GM12878 (cell line): ENCODE results near the gene SMIM20. TPM values are rescaled to one million over a fixed set of nuclear protein-coding genes. Genes with fewer than 3 reads are reported as not detected.

Experiments
- ATAC-seq: fragments of 200-7000 bp; cut with Tn5 transposase; 3 replicates; pipeline ENCODE4 v1.9.1; 2020; ENCODE audit warnings: mild to moderate bottlenecking, moderate library complexity
- BruUV-seq: library from RNA; stranded (reverse); fragments of 400-500 nt; replicated peaks from 2 replicates; lab custom pipeline; 2021; lab: Mats Ljungman, UMichigan
- CTCF ChIA-PET: fragments of 300-600 bp; sonication (Branson Sonifier 250); formaldehyde crosslinking; extraction: SDS; loops from one replicate; lab custom pipeline; 2021; ENCODE audit warnings: inconsistent platforms; lab: Yijun Ruan, JAX
- POLR2A ChIA-PET: fragments of 350-600 bp; formaldehyde crosslinking; extraction: SDS; loops from one replicate; lab custom pipeline; 2021; ENCODE audit warnings: inconsistent platforms; lab: Charles Lee
- RAD21 ChIA-PET: fragments of 300-600 bp; sonication (Branson Sonifier 250); formaldehyde crosslinking; loops from one replicate; lab custom pipeline; 2023; ENCODE audit warnings: antibody characterized with exemption; ENCODE audit not compliant: unreplicated experiment; lab: Charles Lee
- SMC1A ChIA-PET: fragments of 300-600 bp; sonication (Branson Sonifier 250); formaldehyde crosslinking; loops from one replicate; lab custom pipeline; 2023; ENCODE audit not compliant: unreplicated experiment, uncharacterized antibody; lab: Charles Lee
- DNase-seq: peaks from one replicate; pipeline ENCODE4 v3.0.0-alpha.2; 2011; ENCODE audit warnings: low read depth, low spot score
- FAIRE-seq: peaks from 3 replicates; lab custom pipeline; 2011; peaks lifted over from hg19 to GRCh38; lab: Jason Lieb, UNC
- H2AFZ ChIP-seq: 2 replicates; pipeline ENCODE4 v1.6.0; 2011; ENCODE audit warnings: low read depth, low read length, control low read depth; ENCODE audit not compliant: control insufficient read depth
- H3K27ac ChIP-seq: 2 replicates; pipeline ENCODE4 v1.5.1; 2011; ENCODE audit warnings: control low read depth; ENCODE audit not compliant: control insufficient read depth, insufficient read depth
- H3K27me3 ChIP-seq, 2 experiments: replicated peaks in 1 of 2; 2 replicates each; pipeline versions ENCODE4 v1.6.0 to v1.6.1; 2011; ENCODE audit warnings: low read length in 1 of 2; ENCODE audit not compliant: control insufficient read depth in 2 of 2, insufficient read depth in 2 of 2
- H3K36me3 ChIP-seq, 2 experiments: 2 replicates each; pipeline ENCODE4 v1.5.1; 2011; ENCODE audit warnings: low read length in 1 of 2; ENCODE audit not compliant: control insufficient read depth in 2 of 2, insufficient read depth in 2 of 2
- H3K4me1 ChIP-seq: 2 replicates; pipeline ENCODE4 v1.6.1; 2011; ENCODE audit warnings: mild to moderate bottlenecking, low read length, moderate library complexity, mixed read lengths; ENCODE audit not compliant: control insufficient read depth, insufficient read depth
- H3K4me2 ChIP-seq: 2 replicates; pipeline ENCODE4 v1.6.0; 2011; ENCODE audit warnings: control low read depth; ENCODE audit not compliant: control insufficient read depth, insufficient read depth
- H3K4me3 ChIP-seq: fragments of 200-600 bp; sonication (generic); 2 replicates; pipeline ENCODE4 v1.5.1; 2016
- H3K79me2 ChIP-seq: 2 replicates; pipeline ENCODE4 v1.6.0; 2011; ENCODE audit warnings: low read length; ENCODE audit not compliant: control insufficient read depth, insufficient read depth
- H3K9ac ChIP-seq: 2 replicates; pipeline ENCODE4 v1.8.0; 2011; ENCODE audit warnings: low read length, control low read depth, mixed read lengths; ENCODE audit not compliant: control insufficient read depth, insufficient read depth
- H3K9me3 ChIP-seq: replicated peaks from 3 replicates; pipeline ENCODE4 v1.5.1; 2011; ENCODE audit warnings: mild to moderate bottlenecking, low read length; ENCODE audit not compliant: control insufficient read depth, insufficient read depth
- H4K20me1 ChIP-seq: 2 replicates; pipeline ENCODE4 v1.6.0; 2011; ENCODE audit not compliant: control insufficient read depth, insufficient read depth
- MEF2B ChIP-seq: fragments of 450-650 bp; IDR thresholded peaks from 2 replicates; pipeline ENCODE4 v1.6.1; 2018; ENCODE audit warnings: mild to moderate bottlenecking, moderate library complexity; ENCODE audit not compliant: partially characterized antibody, poor library complexity, severe bottlenecking
- MYB ChIP-seq: fragments of 150-350 bp; IDR thresholded peaks from 2 replicates; pipeline ENCODE4 v1.6.1; 2014; ENCODE audit warnings: mild to moderate bottlenecking, low read depth, low read length, borderline replicate concordance
- NKRF ChIP-seq: fragments of 450-650 bp; conservative IDR thresholded peaks from 2 replicates; pipeline ENCODE4 v1.6.1; 2017; ENCODE audit warnings: mild to moderate bottlenecking, moderate library complexity
- RAD21 ChIP-seq: IDR thresholded peaks from 2 replicates; pipeline ENCODE4 v1.6.1; 2011; ENCODE audit warnings: mild to moderate bottlenecking, low read depth, low read length, moderate library complexity; ENCODE audit not compliant: insufficient read depth
- RB1 ChIP-seq: fragments of 450-650 bp; formaldehyde crosslinking; IDR thresholded peaks from 2 replicates; pipeline ENCODE4 v1.6.1; 2017; ENCODE audit warnings: mild to moderate bottlenecking, borderline replicate concordance
- SPI1 ChIP-seq: IDR thresholded peaks from 2 replicates; pipeline ENCODE4 v1.6.1; 2011; ENCODE audit warnings: low read depth, mild to moderate bottlenecking, low read length, moderate library complexity, borderline replicate concordance; ENCODE audit not compliant: insufficient read depth
- STAT3 ChIP-seq: IDR thresholded peaks from 2 replicates; pipeline ENCODE4 v1.6.1; 2011; ENCODE audit warnings: low read depth, low read length, improper control_type of control experiment
- USF2 ChIP-seq: IDR thresholded peaks from 2 replicates; pipeline ENCODE4 v1.6.1; 2011; ENCODE audit warnings: low read depth, low read length, improper control_type of control experiment, borderline replicate concordance
- YBX1 ChIP-seq: fragments of 450-650 bp; IDR thresholded peaks from 2 replicates; pipeline ENCODE4 v1.6.1; 2016; ENCODE audit warnings: antibody characterized with exemption
- ZZZ3 ChIP-seq: IDR thresholded peaks from 2 replicates; pipeline ENCODE4 v1.6.1; 2011; ENCODE audit warnings: low read depth; ENCODE audit not compliant: control insufficient read depth, insufficient read length
- WGBS: methylation state at CpG from one replicate; pipeline ENCODE4 v1.1.6; 2016; ENCODE audit warnings: low lambda C conversion rate; ENCODE audit not compliant: insufficient replicate concordance, insufficient coverage; ENCODE audit errors: missing lambda C conversion rate; 5-methylcytosine and 5-hydroxymethylcytosine counted together
- in situ Hi-C: fragments of 300-500 bp; cut with MboI; formaldehyde crosslinking; loops from 9 replicates; pipeline ENCODE4 v1.14.3; 2018; ENCODE audit warnings: mixed read lengths
- intact Hi-C: fragments of 100-400 bp; cut with micrococcal nuclease; formaldehyde crosslinking; loops from one replicate; pipeline ENCODE4 v1.14.2; 2022; ENCODE audit not compliant: unreplicated experiment
- polyA plus RNA-seq, 11 experiments: library from polyadenylated mRNA; depleted of rRNA in 4 of 11; unstranded in 6 of 11; stranded (reverse) in 5 of 11; fragments of >200 nt; fragmentation: Nextera tagmentation in 4 of 11; fragmentation: Illumina TruSeq in 1 of 11; extraction: Ambion mirVana in 4 of 11; extraction: Trizol in 1 of 11; gene quantifications; 1 replicate in 1 of 11; 2 replicates in 10 of 11; pipeline versions ENCODE4 v1.2.1 to v1.2.3, GENCODE V29; 2011 to 2016; ENCODE audit warnings: inconsistent platforms in 2 of 11, missing spikeins in 2 of 11, low read depth in 1 of 11
- total RNA-seq, 4 experiments: library from RNA; depleted of rRNA in 3 of 4; stranded (reverse); fragments of >200 nt in 3 of 4; fragmentation: Illumina TruSeq in 1 of 4; extraction: Trizol in 1 of 4; gene quantifications; 2 replicates each; pipeline versions ENCODE4 v1.2.1 to v1.2.3, GENCODE V29; 2013 to 2021
- TF ChIP-seq, protein P1 (sequence below): fragments of 450-650 bp; IDR thresholded peaks from 2 replicates; pipeline ENCODE4 v1.6.1; 2017; ENCODE audit warnings: borderline replicate concordance
- TF ChIP-seq, protein P2 (sequence below): fragments of 450-650 bp; IDR thresholded peaks from 2 replicates; pipeline ENCODE4 v1.6.1; 2018; ENCODE audit warnings: borderline replicate concordance, mild to moderate bottlenecking; ENCODE audit not compliant: partially characterized antibody

The SMIM20 gene
- total and polyA plus RNA-seq, 10 of the 15 experiments (the other 5 are each of a cell fraction or from before 2014, with no cell fraction given): 17.3 to 38.0 (median 28.8) TPM

DNA sequence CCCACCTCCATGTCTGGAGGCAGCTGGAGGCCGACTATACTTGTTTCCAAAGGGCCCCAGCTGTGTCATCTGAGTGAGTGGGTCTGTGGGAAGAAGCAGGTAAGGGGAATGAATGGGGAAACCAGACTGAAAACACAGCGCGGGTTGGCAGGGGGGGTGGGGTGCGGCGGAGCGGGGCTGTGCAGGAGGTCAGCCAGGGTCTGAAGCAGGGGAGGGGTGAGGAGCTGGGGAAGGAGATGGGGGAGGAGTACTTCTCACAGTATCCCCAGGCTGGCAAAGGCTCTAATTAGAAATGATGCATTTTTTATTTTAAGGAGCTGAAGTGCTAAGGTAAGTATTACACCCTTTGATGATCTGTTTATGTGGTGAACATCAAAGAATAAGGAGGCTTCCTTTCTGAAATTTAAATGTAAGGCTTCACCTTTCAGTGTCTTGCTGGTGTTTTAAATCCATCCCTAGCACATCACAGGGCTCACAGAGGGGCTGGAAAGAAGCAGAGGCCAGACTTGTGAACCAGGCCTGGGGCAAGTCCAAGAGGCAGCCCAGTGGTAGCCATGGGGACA, 37.5 kb downstream of the SMIM20 start (continued):
- TF ChIP-seq NKRF (no peak), USF2 (no peak), MYB (no peak)

- no peaks in the 10 kb centered on the region; the same call in 2 of the 3 replicates for H3K9me3 ChIP-seq
- no peak for ATAC-seq
- in situ Hi-C loops: no loop called here
Measured at GRCh38 chr4:25953740-25954139, 39.7 kb downstream of the SMIM20 start.

More at GRCh38 chr4:25953740-25954139, 39.7 kb downstream of the SMIM20 start:
- TF ChIP-seq MEF2B (no peak), YBX1 (no peak), ZZZ3 (no peak), USF2 (no peak), RAD21 (no peak), RB1 (no peak), STAT3 (no peak), SPI1 (no peak)
- TF ChIP-seq, protein P1, sequence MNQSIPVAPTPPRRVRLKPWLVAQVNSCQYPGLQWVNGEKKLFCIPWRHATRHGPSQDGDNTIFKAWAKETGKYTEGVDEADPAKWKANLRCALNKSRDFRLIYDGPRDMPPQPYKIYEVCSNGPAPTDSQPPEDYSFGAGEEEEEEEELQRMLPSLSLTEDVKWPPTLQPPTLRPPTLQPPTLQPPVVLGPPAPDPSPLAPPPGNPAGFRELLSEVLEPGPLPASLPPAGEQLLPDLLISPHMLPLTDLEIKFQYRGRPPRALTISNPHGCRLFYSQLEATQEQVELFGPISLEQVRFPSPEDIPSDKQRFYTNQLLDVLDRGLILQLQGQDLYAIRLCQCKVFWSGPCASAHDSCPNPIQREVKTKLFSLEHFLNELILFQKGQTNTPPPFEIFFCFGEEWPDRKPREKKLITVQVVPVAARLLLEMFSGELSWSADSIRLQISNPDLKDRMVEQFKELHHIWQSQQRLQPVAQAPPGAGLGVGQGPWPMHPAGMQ: no peak
- TF ChIP-seq, protein P2, sequence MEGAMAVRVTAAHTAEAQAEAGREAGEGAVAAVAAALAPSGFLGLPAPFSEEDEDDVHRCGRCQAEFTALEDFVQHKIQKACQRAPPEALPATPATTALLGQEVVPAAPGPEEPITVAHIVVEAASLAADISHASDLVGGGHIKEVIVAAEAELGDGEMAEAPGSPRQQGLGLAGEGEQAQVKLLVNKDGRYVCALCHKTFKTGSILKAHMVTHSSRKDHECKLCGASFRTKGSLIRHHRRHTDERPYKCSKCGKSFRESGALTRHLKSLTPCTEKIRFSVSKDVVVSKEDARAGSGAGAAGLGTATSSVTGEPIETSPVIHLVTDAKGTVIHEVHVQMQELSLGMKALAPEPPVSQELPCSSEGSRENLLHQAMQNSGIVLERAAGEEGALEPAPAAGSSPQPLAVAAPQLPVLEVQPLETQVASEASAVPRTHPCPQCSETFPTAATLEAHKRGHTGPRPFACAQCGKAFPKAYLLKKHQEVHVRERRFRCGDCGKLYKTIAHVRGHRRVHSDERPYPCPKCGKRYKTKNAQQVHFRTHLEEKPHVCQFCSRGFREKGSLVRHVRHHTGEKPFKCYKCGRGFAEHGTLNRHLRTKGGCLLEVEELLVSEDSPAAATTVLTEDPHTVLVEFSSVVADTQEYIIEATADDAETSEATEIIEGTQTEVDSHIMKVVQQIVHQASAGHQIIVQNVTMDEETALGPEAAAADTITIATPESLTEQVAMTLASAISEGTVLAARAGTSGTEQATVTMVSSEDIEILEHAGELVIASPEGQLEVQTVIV: no peak
- 48% methylated on average over 5 of the region's 5 CpGs for WGBS
- no peaks in the 10 kb centered on the region; the same call in 1 of the 2 replicates for H4K20me1 ChIP-seq
- ChIA-PET RAD21 (interaction anchor here (2.0 kb wide), 1 partner anchor 16 kb away, joined by 5 read pairs; no protein-coding TSS in a partner anchor), POLR2A (interaction anchor here (0.5 kb wide), 1 partner anchor 185 kb away, joined by 3 read pairs; no protein-coding TSS in a partner anchor), SMC1A (interaction anchor here (1.2 kb wide), 2 partner anchors 10 to 12 kb away, joined by 3 read pairs; no protein-coding TSS in a partner anchor), CTCF (interaction anchor here (2.3 kb wide), 1 partner anchor 11 kb away, joined by 8 read pairs; no protein-coding TSS in a partner anchor)
- peaks cover 0 to 5% of the 10 kb centered on the region in 2 experiments; a peak in 1 of 4 replicates for H3K27me3 ChIP-seq
- intact Hi-C loops: no loop called here
- no peak for FAIRE-seq
- no peak overlapping the region for H2AFZ ChIP-seq
- no peak overlapping the region for H3K9ac ChIP-seq
- H3K79me2 ChIP-seq: no peaks in the 10 kb centered on the region
- no TSS peak for BruUV-seq
- no peak overlapping the region for H3K27ac ChIP-seq
- H3K4me1 ChIP-seq: no peaks in the 10 kb centered on the region
- no peaks in the 10 kb centered on the region for H3K36me3 ChIP-seq
- DNase-seq: no peak
- H3K4me2 ChIP-seq: no peak overlapping the region
- H3K4me3 ChIP-seq: no peak overlapping the region
